Stromal cell of bone marrow (primary cell): ENCODE measurements around the gene ARHGAP42.

Source experiments
- DNase-seq: peaks from one replicate; pipeline ENCODE4 v3.0.0-alpha.2; 2012; ENCODE audit warnings: low read depth

The ARHGAP42 gene

GRCh38 chr11:100682247-100682969, 4.7 kb upstream of the ARHGAP42 start:
- no peak for DNase-seq

- no peak for DNase-seq
Measured at GRCh38 chr11:100683126-100683525, 4.0 kb upstream of the ARHGAP42 start.

- DNase-seq: no peak
Measured at GRCh38 chr11:100684101-100685065, 2.7 kb upstream of the ARHGAP42 start.

- no peak for DNase-seq
Measured at GRCh38 chr11:100686476-100687053, 523 bp upstream of the ARHGAP42 start.

GRCh38 chr11:100687630-100688395, 725 bp downstream of the ARHGAP42 start:
- DNase-seq: peak; percentile 62

GRCh38 chr11:100689141-100689540, 2.1 kb downstream of the ARHGAP42 start:
- no peak for DNase-seq

- no peak for DNase-seq
Measured at GRCh38 chr11:100691896-100692653, 5.0 kb downstream of the ARHGAP42 start.

- no peak for DNase-seq
Measured at GRCh38 chr11:100695911-100696310, 8.8 kb downstream of the ARHGAP42 start.

GRCh38 chr11:100703139-100703538, 16.1 kb downstream of the ARHGAP42 start:
- no peak for DNase-seq

- DNase-seq: no peak
Measured at GRCh38 chr11:100703801-100704575, 16.9 kb downstream of the ARHGAP42 start.

- DNase-seq: no peak
Measured at GRCh38 chr11:100705447-100705846, 18.4 kb downstream of the ARHGAP42 start.

- DNase-seq: no peak
Measured at GRCh38 chr11:100706179-100706578, 19.1 kb downstream of the ARHGAP42 start.

- DNase-seq: peak; percentile 21
Measured at GRCh38 chr11:100709233-100709957, 22.3 kb downstream of the ARHGAP42 start.

- DNase-seq: no peak
Measured at GRCh38 chr11:100711984-100712383, 24.9 kb downstream of the ARHGAP42 start.

GRCh38 chr11:100712583-100712982, 25.5 kb downstream of the ARHGAP42 start:
- no peak for DNase-seq

GRCh38 chr11:100715165-100715761, 28.2 kb downstream of the ARHGAP42 start:
- DNase-seq: no peak

GRCh38 chr11:100716838-100717237, 29.8 kb downstream of the ARHGAP42 start:
- no peak for DNase-seq

GRCh38 chr11:100719362-100719761, 32.3 kb downstream of the ARHGAP42 start:
- no peak for DNase-seq

- peak; percentile 76 for DNase-seq
Measured at GRCh38 chr11:100719809-100720221, 32.7 kb downstream of the ARHGAP42 start.
